T follicular helper cell (primary cell): ENCODE results near the gene C1R.

Experiments
- DNase-seq: peaks from one replicate; pipeline ENCODE4 v3.0.0-alpha.2; 2020; ENCODE audit warnings: low read depth
- total RNA-seq, 2 experiments: gene quantifications; one replicate each; lab custom pipeline; 2026; lab: John Stamatoyannopoulos, UW

C1R gene
- total RNA-seq: 0.26 to 1.0 reads per million in 2 experiments

GRCh38 chr12:7092229-7092985 is at the start of gene C1R:
C1R (minus strand) TSS chr12:7092445; CDS start chr12:7092388, 57 bp downstream.
- DNase-seq: peak; percentile 57

GRCh38 chr12:7141351-7142005 is 49.2 kb upstream of the C1R start:
- no peak for DNase-seq

DNA sequence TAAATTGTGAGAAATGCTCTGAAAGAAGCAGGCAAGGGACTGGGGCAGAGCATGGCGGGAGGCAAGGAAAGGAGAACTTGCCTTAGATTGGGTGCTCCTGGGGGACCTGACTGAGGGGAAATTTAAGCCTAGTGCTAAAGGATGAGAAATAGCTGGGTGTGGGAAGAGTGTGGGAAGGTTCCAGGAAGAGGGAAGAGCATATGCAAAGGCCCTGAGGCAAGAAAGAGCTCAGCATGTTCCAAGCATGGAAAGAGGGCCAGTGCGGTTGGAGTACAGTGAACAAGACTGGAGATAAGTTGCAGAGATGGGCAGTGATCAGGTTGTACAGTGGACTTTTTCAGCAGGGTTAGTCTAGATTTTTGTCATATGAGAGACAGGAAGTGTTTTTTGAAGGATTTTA is 47.0 kb upstream of the C1R start:
- no peak for DNase-seq

DNA sequence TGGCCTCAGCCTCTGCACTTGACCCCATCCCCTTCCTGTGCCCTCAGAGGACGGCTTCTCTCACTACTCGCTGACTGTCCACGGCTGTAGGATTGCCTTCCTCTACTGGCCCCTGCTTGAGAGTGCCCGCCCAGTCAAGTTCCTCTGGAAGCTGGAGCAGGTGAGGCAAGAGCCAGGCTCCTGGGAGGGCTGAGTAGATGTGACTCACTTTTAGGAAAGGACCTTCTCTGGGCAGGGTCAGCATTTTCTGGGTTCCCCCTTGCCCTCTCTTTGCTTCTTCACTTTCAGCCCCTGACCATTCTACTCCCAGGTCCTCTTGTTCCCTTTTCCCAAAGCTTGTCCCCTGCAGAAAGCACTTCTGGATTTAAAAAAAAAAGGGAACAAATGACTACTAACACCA is 45.7 kb upstream of the C1R start:
- DNase-seq: no peak

- DNase-seq: no peak
Observed at GRCh38 chr12:7136676-7137075, 44.4 kb upstream of the C1R start.

GRCh38 chr12:7136071-7136470 is 43.8 kb upstream of the C1R start:
- no peak for DNase-seq

GRCh38 chr12:7134396-7135166 is 42.3 kb upstream of the C1R start:
- no peak for DNase-seq

DNA sequence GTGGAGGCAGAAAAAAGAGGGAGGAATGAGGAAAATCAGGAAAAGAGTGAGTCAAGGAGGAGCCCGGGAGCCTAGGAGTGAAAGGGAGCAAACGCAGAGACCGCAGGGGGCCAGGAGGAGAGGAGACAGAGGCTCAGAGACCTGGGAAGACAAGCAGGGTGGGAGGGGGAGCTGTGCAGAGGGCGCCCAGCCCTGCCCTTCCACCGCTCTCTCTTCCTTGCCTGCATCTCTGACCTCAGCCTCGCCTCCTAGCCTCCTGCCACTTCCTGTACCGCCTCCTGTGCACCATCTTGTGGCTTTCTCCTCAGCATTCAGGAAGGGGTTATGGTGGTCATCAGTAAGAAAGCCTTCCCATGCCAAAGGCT is 39.2 kb upstream of the C1R start:
- DNase-seq: no peak

GRCh38 chr12:7130701-7131501 is 38.7 kb upstream of the C1R start:
- no peak for DNase-seq

DNA sequence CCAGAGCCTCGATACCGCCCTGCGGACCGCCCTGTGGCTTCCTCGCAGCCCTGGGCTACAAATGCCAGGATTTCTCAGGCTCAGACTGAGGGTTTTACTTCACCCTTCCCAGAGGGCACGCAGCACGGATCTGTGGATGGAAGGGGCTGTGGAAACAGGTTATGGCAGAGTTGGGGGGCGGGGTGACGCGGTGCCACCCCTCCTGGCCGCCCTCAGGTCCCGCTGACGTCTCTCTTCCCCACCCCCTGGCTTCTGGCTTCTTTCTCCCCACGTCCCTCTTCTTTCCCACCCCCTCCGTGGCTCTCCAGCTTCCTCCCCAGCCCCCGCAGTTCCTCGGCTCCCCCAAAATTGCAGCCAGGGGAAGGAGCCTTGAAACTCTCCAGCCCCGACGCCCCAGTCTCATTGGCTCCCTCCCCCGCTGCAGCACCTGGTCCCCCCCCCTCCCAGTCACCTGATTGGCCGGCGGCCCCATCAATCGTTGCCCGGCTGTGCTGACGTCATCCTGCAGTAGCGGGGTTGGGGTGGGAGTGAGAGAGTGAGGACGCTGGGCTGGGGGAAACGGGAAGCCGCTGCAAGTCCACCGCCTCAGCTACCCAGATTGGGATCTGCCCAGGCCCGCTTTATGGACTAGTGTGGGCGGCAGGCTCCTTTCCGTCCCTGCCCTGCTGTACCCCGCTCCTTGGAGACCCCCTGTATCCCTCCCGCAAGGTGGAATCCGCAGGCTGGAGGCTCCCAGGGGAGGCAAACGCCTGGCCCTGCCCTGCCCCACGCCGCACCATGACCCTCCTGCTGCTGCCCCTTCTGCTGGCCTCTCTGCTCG is 37.8 kb upstream of the C1R start, which contains the start of gene CLSTN3:
TSS of gene CLSTN3 (plus strand) at position 500 of the 820 bp plus-strand sequence. CDS start at position 778, 278 bp downstream.
- peak; percentile 86 for DNase-seq

- no peak for DNase-seq
Observed at GRCh38 chr12:7129287-7129871, 37.1 kb upstream of the C1R start.

DNA sequence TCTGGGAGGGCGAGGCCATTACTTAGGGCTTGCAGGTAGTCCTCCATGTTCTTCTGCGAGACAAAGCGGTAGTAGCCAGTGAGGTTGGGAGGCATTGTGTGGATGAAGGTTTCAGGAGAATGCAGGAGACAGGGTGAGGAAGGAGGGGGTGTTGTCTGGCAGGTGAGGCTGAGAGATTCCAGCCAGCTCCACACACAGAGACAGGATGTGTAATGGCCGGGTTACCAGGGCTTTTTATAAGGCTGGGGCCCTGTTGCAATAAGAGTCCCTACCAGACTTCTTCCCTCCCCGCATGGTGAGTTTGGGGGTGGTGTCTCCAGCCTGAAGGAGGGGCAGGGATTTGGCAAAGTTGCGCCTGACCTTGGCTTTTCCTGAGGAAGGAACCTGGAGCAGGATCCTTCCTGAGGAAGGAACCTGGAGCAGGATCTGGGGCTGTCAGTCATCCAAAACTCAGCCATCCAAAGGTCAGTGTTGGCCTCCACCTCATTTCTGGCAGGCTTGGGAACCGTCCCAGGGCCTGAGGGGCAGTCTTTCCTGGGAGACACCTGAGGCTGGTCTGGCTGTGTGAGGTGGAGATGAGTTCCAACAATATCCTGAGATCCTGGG is 36.5 kb upstream of the C1R start, which contains the start of gene RBP5:
TSS of gene RBP5 (minus strand) at position 209 of the 606 bp plus-strand sequence. CDS start at position 95, 114 bp downstream.
- no peak for DNase-seq

GRCh38 chr12:7127916-7128626 is 35.8 kb upstream of the C1R start:
- DNase-seq: no peak

DNA sequence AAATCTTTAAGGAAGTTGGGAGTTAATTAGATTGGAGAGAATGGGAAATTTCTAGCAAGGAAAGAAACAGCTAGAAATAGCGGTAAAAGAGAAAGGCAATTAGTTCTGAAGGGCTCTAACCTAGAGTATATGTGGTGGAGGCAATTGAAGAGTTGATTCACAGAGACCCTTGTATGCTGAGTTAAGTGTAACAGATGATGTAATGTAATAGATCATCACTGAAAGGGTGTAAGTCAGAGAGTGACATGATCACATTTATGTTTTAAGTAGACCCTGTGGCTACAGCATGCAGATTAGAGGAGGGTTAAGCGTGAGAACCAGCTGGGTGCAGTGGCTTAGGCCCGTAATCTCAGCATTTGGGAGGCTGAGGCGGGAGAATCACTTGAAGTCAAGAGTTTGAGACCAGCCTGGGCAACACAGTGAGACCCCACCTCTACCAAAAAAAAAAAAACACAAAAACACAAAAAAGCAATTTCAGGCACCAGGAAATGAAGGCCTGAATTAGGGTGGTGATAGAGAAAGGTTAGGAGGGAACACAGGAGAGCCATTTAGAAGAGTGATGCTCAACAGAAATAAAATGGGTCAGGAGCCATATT is 33.5 kb upstream of the C1R start:
- no peak for DNase-seq

- no peak for DNase-seq
Observed at GRCh38 chr12:7123806-7124522, 31.7 kb upstream of the C1R start.

- no peak for DNase-seq
Observed at GRCh38 chr12:7122811-7123769, 30.8 kb upstream of the C1R start.

DNA sequence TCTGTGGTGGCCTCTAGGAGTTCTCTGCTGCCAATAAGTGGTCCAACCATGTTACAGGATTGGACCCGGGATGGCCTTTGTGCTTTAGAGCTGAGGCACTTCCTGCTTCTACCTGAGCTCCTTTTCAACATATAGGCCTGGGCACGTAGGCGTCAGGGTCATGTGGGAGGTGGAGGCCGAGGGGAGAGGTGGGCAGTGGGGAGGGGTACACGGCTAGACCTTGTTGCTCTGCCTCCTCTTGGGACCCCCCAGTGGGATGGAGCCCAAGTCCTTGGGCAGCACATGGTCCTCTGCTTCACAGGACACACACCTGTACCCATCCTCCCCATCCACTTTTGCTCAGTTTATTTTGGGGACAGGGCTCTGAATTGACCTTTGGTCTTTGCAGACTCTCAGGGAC is 29.1 kb upstream of the C1R start:
- DNase-seq: no peak
